OCI-LY1 (cell line): ENCODE measurements around the gene MAGI1.

ENCODE experiments used
- EZH2 ChIP-seq: fragments of 200-600 bp; sonication (generic), shearing (Covaris generic); IDR thresholded peaks from 2 replicates; pipeline ENCODE4 v1.8.0; 2017; ENCODE audit warnings: borderline replicate concordance, mixed run types, mild to moderate bottlenecking, antibody characterized with exemption, low read length, moderate library complexity, mixed read lengths
- TF ChIP-seq, protein P1 (sequence below): fragments of 200-600 bp; sonication (generic), shearing (Covaris generic); IDR thresholded peaks from 2 replicates; pipeline ENCODE4 v1.5.1; 2017; ENCODE audit warnings: mild to moderate bottlenecking, antibody characterized with exemption, low read length, moderate library complexity, mixed read lengths

DNA sequence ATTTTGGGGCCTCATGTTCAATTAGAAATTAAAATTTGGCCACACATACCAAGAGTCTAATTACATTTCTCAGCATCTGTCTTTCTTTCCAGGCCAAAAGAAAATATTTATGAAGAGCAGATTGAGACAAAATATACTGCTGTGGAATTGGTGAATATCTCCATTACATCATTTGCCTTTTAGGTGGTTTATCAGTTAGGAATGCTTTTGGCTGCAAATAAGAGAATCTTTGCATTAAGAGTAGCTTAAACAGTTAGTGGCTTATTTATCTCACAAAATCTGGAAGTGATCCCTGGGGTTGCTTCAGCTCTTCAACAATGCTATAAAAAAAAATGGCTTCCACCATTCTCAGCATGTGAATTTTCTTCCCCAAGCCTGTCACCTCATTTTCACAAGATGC is 308.7 kb downstream of the MAGI1 start:
- TF ChIP-seq, protein P1, sequence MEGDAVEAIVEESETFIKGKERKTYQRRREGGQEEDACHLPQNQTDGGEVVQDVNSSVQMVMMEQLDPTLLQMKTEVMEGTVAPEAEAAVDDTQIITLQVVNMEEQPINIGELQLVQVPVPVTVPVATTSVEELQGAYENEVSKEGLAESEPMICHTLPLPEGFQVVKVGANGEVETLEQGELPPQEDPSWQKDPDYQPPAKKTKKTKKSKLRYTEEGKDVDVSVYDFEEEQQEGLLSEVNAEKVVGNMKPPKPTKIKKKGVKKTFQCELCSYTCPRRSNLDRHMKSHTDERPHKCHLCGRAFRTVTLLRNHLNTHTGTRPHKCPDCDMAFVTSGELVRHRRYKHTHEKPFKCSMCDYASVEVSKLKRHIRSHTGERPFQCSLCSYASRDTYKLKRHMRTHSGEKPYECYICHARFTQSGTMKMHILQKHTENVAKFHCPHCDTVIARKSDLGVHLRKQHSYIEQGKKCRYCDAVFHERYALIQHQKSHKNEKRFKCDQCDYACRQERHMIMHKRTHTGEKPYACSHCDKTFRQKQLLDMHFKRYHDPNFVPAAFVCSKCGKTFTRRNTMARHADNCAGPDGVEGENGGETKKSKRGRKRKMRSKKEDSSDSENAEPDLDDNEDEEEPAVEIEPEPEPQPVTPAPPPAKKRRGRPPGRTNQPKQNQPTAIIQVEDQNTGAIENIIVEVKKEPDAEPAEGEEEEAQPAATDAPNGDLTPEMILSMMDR: no peak
- TF ChIP-seq EZH2: no peak
